Trophoblast cell (in vitro differentiated cells and primary cell): ENCODE measurements around the gene NRP2.
A peak's percentile ranks its signal among the peaks of the same experiment; 100 is the strongest.

Experiments
- DNase-seq, 2 donors: peaks; one replicate each; pipeline ENCODE4 v3.0.0-alpha.2; 2016
- H2AFZ ChIP-seq: 2 replicates; pipeline ENCODE4 v1.6.1; 2013; ENCODE audit warnings: low read length, moderate library complexity, mild to moderate bottlenecking; ENCODE audit not compliant: insufficient read depth, poor library complexity
- H2AK5ac ChIP-seq: 2 replicates; pipeline ENCODE4 v1.6.1; 2013; ENCODE audit warnings: mild to moderate bottlenecking, low read length
- H2BK120ac ChIP-seq: 2 replicates; pipeline ENCODE4 v1.6.1; 2013; ENCODE audit warnings: low read length, mild to moderate bottlenecking, moderate library complexity; ENCODE audit not compliant: insufficient read depth, poor library complexity
- H2BK12ac ChIP-seq: 2 replicates; pipeline ENCODE4 v1.6.1; 2013; ENCODE audit warnings: mild to moderate bottlenecking, low read length, moderate library complexity
- H2BK5ac ChIP-seq: 2 replicates; pipeline ENCODE4 v1.6.1; 2013; ENCODE audit warnings: low read length, low read depth, moderate library complexity, mild to moderate bottlenecking; ENCODE audit not compliant: poor library complexity
- H3K14ac ChIP-seq: 2 replicates; pipeline ENCODE4 v1.6.1; 2013; ENCODE audit warnings: mild to moderate bottlenecking, low read length
- H3K18ac ChIP-seq: 2 replicates; pipeline ENCODE4 v1.6.1; 2013; ENCODE audit warnings: mild to moderate bottlenecking, low read length
- H3K23ac ChIP-seq: 2 replicates; pipeline ENCODE4 v1.6.1; 2013; ENCODE audit warnings: low read length
- H3K27ac ChIP-seq: 2 replicates; pipeline ENCODE4 v1.5.1; 2013; ENCODE audit warnings: low read depth, mild to moderate bottlenecking, inconsistent platforms, low read length, moderate library complexity
- H3K27me3 ChIP-seq: 2 replicates; pipeline ENCODE4 v1.6.1; 2013; ENCODE audit warnings: inconsistent platforms, mild to moderate bottlenecking, low read length, moderate library complexity; ENCODE audit not compliant: insufficient read depth
- H3K36me3 ChIP-seq, 2 experiments: 1 replicate in 1 of 2; 2 replicates in 1 of 2; pipeline ENCODE4 v1.6.1; 2013; ENCODE audit warnings: low read length in 2 of 2, mild to moderate bottlenecking in 2 of 2, moderate library complexity in 1 of 2; ENCODE audit not compliant: insufficient read depth in 2 of 2, control insufficient read depth in 1 of 2
- H3K4ac ChIP-seq: 2 replicates; pipeline ENCODE4 v1.6.1; 2013; ENCODE audit warnings: low read depth, mild to moderate bottlenecking, low read length, moderate library complexity
- H3K4me1 ChIP-seq, 2 experiments: 1 replicate in 1 of 2; 2 replicates in 1 of 2; pipeline ENCODE4 v1.6.1; 2013; ENCODE audit warnings: low read length in 2 of 2, mild to moderate bottlenecking in 2 of 2, moderate library complexity in 1 of 2; ENCODE audit not compliant: insufficient read depth in 2 of 2, control insufficient read depth in 1 of 2
- H3K4me2 ChIP-seq: 2 replicates; pipeline ENCODE4 v1.6.1; 2013; ENCODE audit warnings: inconsistent platforms, mild to moderate bottlenecking, low read length, moderate library complexity
- H3K4me3 ChIP-seq: 2 replicates; pipeline ENCODE4 v1.5.1; 2013; ENCODE audit warnings: mild to moderate bottlenecking, low read depth, low read length, inconsistent platforms
- H3K79me1 ChIP-seq: one replicate; pipeline ENCODE4 v1.6.1; 2013; ENCODE audit warnings: low read length
- H3K79me2 ChIP-seq: 2 replicates; pipeline ENCODE4 v1.6.1; 2013; ENCODE audit warnings: low read length, mild to moderate bottlenecking; ENCODE audit not compliant: control insufficient read depth, insufficient read depth, poor library complexity
- H3K9ac ChIP-seq: 2 replicates; pipeline ENCODE4 v1.6.1; 2013; ENCODE audit warnings: mild to moderate bottlenecking, low read length
- H3K9me3 ChIP-seq: 2 replicates; pipeline ENCODE4 v1.6.1; 2013; ENCODE audit warnings: low read depth, mild to moderate bottlenecking, control low read depth, inconsistent platforms, low read length; ENCODE audit not compliant: insufficient read depth
- H4K12ac ChIP-seq: 2 replicates; pipeline ENCODE4 v1.6.1; 2013; ENCODE audit warnings: low read depth, mild to moderate bottlenecking, low read length, moderate library complexity
- H4K8ac ChIP-seq: 2 replicates; pipeline ENCODE4 v1.6.1; 2013; ENCODE audit warnings: low read depth, mild to moderate bottlenecking, low read length, moderate library complexity
- H4K91ac ChIP-seq: one replicate; pipeline ENCODE4 v1.6.1; 2013; ENCODE audit warnings: low read depth, mild to moderate bottlenecking, low read length, moderate library complexity
- WGBS: extraction: QIAGEN DNeasy Blood & Tissue Kit; methylation state at CpG from one replicate; pipeline ENCODE4 v1.1.7; 2013; ENCODE audit warnings: missing lambda C conversion rate; ENCODE audit not compliant: insufficient read length, insufficient coverage; ENCODE audit errors: extremely low coverage; 5-methylcytosine and 5-hydroxymethylcytosine counted together

The NRP2 gene

GRCh38 chr2:205727174-205727573, 44.9 kb downstream of the NRP2 start:
- H3K23ac ChIP-seq: no peak overlapping the region
- DNase-seq: no peak
- no peak overlapping the region for H3K18ac ChIP-seq
- no peak overlapping the region for H4K12ac ChIP-seq
- no peak overlapping the region for H2BK5ac ChIP-seq
- no peak overlapping the region for H3K4ac ChIP-seq
- H3K79me1 ChIP-seq: no peaks in the 10 kb centered on the region
- no peak overlapping the region for H3K9ac ChIP-seq
- no peak overlapping the region for H3K27ac ChIP-seq
- no peak overlapping the region for H3K4me3 ChIP-seq
- no peaks in the 10 kb centered on the region for H3K9me3 ChIP-seq
- no CpG with 5 or more reads among the region's 2 CpGs for WGBS
- peaks cover 11 to 12% of the 10 kb centered on the region in 2 experiments for H3K4me1 ChIP-seq
- H4K8ac ChIP-seq: no peak overlapping the region
- no peak overlapping the region for H2BK12ac ChIP-seq
- H2AK5ac ChIP-seq: no peak overlapping the region
- H2AFZ ChIP-seq: no peak overlapping the region
- peaks cover 22 to 42% of the 10 kb centered on the region in 2 experiments for H3K36me3 ChIP-seq
- no peak overlapping the region for H4K91ac ChIP-seq
- H2BK120ac ChIP-seq: no peak overlapping the region
- H3K14ac ChIP-seq: no peak overlapping the region
- no peaks in the 10 kb centered on the region for H3K79me2 ChIP-seq
- no peak overlapping the region for H3K4me2 ChIP-seq
- no peaks in the 10 kb centered on the region for H3K27me3 ChIP-seq

- H4K12ac ChIP-seq: no peak overlapping the region
- DNase-seq: no peak
- WGBS: no CpG with 5 or more reads among the region's 7 CpGs
- no peak overlapping the region for H3K4ac ChIP-seq
- H2BK12ac ChIP-seq: no peak overlapping the region
- no peak overlapping the region for H2BK5ac ChIP-seq
- peak overlapping the region; percentile 22 for H4K91ac ChIP-seq
- no peak overlapping the region for H3K14ac ChIP-seq
- no peak overlapping the region for H3K4me3 ChIP-seq
- H3K4me2 ChIP-seq: no peak overlapping the region
- H4K8ac ChIP-seq: no peak overlapping the region
- no peak overlapping the region for H3K18ac ChIP-seq
- no peak overlapping the region for H3K9ac ChIP-seq
- no peak overlapping the region for H3K27ac ChIP-seq
- H2BK120ac ChIP-seq: no peak overlapping the region
- peaks cover 8% of the 10 kb centered on the region in 2 experiments for H3K4me1 ChIP-seq
- H3K36me3 ChIP-seq: peaks cover 22 to 46% of the 10 kb centered on the region in 2 experiments
- H3K79me2 ChIP-seq: no peaks in the 10 kb centered on the region
- H3K23ac ChIP-seq: no peak overlapping the region
- no peaks in the 10 kb centered on the region for H3K27me3 ChIP-seq
- H2AFZ ChIP-seq: no peak overlapping the region
- H2AK5ac ChIP-seq: no peak overlapping the region
- H3K79me1 ChIP-seq: no peaks in the 10 kb centered on the region
- H3K9me3 ChIP-seq: no peaks in the 10 kb centered on the region
Measured at GRCh38 chr2:205728366-205728765, 46.1 kb downstream of the NRP2 start.

GRCh38 chr2:205730191-205730590, 47.9 kb downstream of the NRP2 start:
- Histone ChIP-seq H2BK5ac (no peak overlapping the region), H3K9me3 (no peaks in the 10 kb centered on the region), H3K79me2 (peaks cover 3% of the 10 kb centered on the region), H3K18ac (no peak overlapping the region), H4K12ac (no peak overlapping the region), H3K27ac (no peak overlapping the region), H2BK120ac (no peak overlapping the region), H3K23ac (no peak overlapping the region), H3K9ac (no peak overlapping the region), H2AFZ (no peak overlapping the region), H2BK12ac (no peak overlapping the region), H3K36me3 (peaks cover 17 to 36% of the 10 kb centered on the region in 2 experiments), H3K27me3 (no peaks in the 10 kb centered on the region), H3K4me1 (peaks cover 14 to 19% of the 10 kb centered on the region in 2 experiments), H3K4ac (no peak overlapping the region), H4K8ac (no peak overlapping the region), H4K91ac (peak overlapping the region; percentile 22), H3K14ac (no peak overlapping the region), H3K4me2 (no peak overlapping the region), H3K4me3 (no peak overlapping the region), H2AK5ac (no peak overlapping the region), H3K79me1 (peaks cover 7% of the 10 kb centered on the region)
- no peak for DNase-seq
- WGBS: no CpG with 5 or more reads among the region's 9 CpGs

GRCh38 chr2:205730701-205731582, 48.6 kb downstream of the NRP2 start:
- Histone ChIP-seq H2BK120ac (no peak overlapping the region), H3K4me1 (peaks cover 14 to 19% of the 10 kb centered on the region in 2 experiments), H3K79me2 (peaks cover 3% of the 10 kb centered on the region), H2AK5ac (peak overlapping the region; percentile 26), H3K4me3 (no peak overlapping the region), H2AFZ (no peak overlapping the region), H3K79me1 (peaks cover 7% of the 10 kb centered on the region), H3K14ac (no peak overlapping the region), H3K9me3 (no peaks in the 10 kb centered on the region), H4K12ac (no peak overlapping the region), H3K4me2 (no peak overlapping the region), H2BK5ac (no peak overlapping the region), H4K8ac (no peak overlapping the region), H3K4ac (no peak overlapping the region), H3K27ac (no peak overlapping the region), H4K91ac (no peak overlapping the region), H3K36me3 (peaks cover 17 to 31% of the 10 kb centered on the region in 2 experiments), H3K27me3 (no peaks in the 10 kb centered on the region), H2BK12ac (peak overlapping the region; percentile 18), H3K18ac (no peak overlapping the region), H3K9ac (no peak overlapping the region), H3K23ac (no peak overlapping the region)
- WGBS: no CpG with 5 or more reads among the region's 9 CpGs
- no peak for DNase-seq
